HTERT RPE-1 (cell line): ENCODE results near the gene MDFI.

ENCODE experiments used
- in situ Hi-C: fragments of 300-500 bp; cut with MboI; formaldehyde crosslinking; loops from 4 replicates; pipeline ENCODE4 v1.14.3; 2020; ENCODE audit warnings: low sequenced_read_pairs

The MDFI gene, protein sequence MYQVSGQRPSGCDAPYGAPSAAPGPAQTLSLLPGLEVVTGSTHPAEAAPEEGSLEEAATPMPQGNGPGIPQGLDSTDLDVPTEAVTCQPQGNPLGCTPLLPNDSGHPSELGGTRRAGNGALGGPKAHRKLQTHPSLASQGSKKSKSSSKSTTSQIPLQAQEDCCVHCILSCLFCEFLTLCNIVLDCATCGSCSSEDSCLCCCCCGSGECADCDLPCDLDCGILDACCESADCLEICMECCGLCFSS

DNA sequence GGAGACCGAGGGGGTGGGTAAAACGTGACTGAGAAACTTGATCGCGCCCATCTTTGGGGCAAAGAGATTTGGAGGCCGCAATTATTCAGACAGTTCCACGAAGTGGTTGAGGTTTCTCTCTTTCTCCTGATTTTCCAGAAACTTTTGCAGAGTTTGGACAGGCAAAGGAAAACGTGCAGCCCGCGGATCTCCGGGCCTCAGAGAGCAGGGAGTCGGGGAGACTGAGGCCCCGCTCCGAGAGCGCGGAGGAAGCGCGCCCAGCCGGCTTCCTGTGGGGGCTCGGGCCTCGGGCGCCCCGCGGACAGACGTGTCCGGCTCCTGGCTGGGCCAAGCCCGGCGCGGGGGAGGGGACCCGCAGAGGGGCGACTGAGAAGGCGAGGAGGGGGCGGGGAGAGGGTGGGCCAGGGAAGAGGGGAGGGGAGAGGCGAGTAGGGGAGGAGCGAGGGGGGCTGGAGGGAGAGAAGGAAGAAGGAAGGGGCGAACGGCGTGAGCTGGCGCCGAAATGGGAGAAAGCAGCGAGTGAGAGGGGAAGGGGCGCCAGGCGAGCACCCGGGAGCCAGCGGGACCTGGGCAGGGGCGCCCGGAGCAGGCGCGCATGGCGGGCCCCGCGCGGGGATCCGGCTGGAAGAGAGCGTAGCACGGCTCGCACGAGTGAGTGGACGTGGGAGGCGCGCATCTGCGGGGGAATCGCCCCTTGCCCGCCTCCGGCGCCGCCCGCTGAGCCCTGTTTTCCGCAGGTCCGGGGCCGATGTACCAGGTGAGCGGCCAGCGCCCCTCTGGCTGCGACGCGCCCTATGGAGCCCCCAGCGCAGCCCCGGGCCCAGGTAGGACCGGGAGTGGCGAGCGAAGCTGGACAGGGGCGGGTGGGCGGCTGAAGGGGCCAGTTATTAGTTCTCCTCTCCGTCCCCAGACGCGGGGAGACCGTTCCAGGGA lies at the start of gene MDFI:
TSS of gene MDFI (plus strand) at position 467 of the 933 bp plus-strand sequence. CDS start at position 749, 282 bp downstream.
- in situ Hi-C loops: no loop called here

DNA sequence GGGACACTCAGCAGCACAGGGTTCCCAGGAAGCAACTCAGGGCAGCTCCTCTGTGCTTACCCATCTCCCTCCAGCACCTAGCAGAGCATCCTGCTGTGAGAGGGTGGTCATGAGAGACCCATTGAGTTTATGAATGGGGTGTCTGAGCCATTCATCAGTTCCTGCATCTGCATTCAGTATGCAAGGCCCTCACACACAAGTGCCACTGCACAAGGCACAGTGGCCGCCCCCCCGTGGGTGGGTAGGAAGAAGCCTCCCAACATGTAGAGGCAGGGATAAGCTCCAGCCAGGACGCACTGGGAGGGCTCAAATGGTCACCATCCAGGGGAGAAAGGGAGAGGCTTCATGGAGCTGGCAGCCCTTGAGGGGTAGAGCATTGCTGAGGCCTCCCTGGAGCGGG lies 49.0 kb upstream of the MDFI start:
- in situ Hi-C loops: no loop called here

DNA sequence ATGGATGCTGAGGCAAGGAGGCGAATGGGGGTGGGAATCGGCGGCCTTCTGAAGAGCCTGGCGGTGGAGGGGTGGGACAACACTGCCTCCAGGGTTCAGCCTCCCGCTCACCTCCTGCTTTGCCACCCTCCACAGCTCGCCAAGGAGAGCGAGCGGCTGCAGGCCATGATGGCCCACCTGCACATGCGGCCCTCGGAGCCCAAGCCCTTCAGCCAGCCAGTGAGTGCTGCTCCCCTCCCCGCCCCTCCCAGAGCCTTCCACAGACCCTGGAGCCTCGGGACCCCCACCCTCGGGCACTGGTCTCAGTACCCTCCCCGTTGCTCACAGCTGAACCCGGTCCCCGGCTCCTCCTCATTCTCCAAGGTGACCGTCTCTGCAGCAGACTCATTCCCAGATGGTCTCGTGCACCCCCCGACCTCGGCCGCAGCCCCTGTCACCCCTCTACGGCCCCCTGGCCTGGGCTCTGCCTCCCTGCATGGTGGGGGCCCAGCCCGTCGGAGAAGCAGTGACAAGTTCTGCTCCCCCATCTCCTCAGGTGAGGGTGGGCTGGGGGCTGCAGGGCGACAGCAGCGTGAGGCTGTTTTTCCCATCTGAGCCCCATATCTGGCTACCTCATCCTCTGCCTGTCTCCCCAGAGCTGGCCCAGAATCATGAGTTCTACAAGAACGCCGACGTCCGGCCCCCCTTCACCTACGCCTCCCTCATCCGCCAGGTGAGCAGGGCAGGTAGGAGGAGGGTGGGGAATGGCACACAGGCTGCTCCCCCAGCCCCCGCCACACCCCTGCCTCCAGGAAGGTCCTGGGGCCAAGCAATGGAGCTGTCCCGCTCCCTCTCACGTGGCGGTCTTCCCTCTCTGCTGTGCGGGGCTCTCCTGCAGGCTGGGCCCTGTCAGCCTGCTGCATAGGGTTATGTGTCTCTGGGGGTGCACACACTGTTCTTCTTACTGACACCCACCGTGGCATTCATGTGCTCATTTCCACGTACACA lies 48.3 kb upstream of the MDFI start:
- in situ Hi-C loops: no loop called here

DNA sequence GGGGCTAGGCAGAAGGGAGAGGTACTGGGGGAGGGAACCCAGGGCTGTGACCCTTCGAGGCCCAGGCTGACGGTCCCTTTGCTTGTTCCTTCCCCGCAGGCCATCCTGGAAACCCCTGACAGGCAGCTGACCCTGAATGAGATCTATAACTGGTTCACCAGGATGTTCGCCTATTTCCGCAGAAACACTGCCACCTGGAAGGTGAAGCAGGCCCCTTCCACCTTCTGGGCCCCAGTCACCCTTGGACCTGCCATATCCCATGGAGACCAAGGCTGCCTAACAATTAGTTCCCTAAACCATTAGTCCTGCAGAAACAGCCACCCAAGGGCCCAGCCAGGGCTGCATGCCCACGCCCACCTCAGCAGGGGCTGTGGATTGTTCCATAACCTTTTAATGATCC lies 47.1 kb upstream of the MDFI start:
- in situ Hi-C loops: no loop called here

DNA sequence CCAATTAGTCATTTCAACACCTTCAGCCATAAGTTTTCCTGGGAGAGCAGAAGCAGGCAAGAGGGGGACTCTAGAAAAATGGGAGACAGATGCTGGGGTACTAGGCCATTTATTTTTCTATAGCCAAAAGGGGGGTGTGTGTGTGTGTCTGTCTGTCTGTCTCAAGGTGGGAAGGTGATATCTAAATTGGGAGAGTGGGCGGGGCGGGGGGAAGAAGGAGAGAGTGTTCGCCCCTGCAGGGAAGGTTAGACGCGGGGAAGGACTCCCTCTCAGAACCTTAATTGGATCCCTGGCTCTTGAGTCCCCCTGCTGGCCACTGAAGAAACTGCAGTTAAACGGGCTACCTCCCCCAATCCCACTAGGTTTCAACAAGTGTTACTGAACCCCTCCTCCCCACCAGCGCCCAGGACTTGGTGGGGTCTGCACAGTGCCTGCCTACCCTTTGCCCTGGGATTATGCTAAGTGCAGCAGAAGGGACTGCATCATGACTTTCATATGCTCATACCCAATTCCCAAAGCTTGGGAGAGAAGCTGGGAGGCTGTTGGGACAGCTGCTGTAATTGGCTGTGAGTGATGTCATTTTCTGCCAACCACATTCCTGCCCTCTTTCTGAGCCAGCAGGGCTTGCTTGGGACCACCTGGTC lies 46.3 kb upstream of the MDFI start:
- in situ Hi-C loops: no loop called here

DNA sequence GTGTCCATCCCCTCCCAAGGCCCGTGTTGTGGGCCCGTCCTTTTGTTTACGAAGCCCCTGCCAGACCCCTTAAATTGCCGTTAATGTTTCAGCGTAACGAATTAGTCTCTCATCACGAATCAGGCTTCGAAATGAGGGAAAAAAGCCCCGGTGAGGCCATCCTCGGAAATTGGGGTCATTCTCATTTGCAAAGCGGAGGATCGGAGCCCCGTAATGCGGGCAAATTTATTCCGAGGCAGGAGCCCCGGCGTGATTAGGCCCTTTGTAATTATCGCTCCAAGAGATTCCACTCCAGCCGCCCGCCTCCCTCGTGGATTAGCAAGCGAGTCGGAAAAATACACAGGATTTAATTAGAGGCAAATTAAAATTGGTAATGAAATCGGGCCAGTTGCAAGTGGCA lies 44.9 kb upstream of the MDFI start:
- in situ Hi-C loops: no loop called here

DNA sequence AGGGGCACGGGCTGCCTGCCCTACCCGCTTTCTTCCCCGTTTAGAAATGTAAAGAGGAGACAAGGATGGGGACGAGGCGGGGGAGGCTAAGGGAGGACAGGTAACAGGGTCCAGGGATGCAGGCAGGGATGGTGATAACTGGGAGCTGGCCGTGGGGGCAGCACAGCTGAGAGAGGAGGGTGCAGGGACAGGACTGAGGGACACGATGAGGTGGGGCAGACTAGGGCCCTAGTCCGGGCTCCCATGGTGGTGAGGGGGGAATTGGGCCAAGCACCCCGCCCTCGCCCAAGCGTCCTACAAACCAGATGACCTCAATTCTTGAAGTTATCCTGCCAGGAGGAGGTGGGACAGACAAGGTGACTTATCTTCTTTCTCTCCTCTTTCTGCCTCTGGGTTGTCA lies 44.4 kb upstream of the MDFI start:
- in situ Hi-C loops: no loop called here

DNA sequence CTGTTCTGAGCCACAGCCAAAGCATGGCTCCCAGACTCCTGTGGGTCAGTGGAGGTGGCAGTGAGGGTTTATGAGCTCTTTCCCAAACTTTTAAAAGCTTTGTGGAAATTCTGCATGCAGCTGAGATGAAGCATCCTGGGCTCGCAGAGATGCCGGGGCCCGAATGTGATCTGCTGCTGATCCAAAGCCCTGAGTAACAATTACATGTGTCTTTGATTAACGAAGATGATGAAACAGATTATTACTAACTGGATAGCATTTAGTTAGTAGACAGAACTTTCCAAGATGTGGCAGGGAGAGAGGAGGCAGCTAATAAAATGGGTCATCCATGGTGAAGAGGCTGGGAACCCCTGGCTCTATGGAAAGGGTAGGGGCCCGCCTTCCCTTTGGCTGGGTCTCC lies 43.9 kb upstream of the MDFI start:
- in situ Hi-C loops: no loop called here

DNA sequence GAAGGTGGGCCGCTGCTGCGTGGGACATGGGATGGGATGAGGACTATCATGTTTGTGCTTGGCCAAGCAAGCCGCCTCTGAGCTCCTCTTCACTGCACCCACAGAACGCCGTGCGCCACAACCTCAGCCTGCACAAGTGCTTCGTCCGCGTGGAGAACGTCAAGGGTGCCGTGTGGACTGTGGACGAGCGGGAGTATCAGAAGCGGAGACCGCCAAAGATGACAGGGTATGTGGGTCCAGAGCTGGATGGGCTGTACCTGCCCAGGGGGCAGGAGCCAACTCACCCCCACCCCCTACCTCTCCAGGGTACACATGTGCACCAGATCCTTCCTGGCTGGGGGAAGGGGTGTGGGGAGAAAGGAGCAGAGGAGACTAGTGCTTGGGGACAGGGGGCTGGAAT lies 43.5 kb upstream of the MDFI start:
- in situ Hi-C loops: no loop called here

DNA sequence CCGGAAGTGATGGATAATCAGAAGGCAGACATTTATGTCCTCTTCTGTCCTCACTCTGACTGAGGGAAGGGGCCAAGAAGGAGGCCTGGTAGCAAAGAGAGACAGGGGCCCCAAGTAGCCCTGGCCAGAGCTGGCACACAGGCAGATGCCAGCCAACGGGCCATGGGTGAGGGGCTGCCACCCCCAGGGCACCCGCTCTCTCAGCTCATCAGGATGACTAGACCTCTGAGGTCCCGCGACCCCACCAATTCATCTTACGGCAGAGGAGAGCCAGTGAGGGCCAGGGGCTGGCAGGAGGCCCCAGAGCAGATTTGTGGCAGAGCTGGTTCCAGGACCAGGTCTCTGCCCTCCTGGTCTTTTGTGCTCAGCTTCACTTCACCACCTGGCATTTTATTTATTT lies 43.1 kb upstream of the MDFI start:
- in situ Hi-C loops: no loop called here

DNA sequence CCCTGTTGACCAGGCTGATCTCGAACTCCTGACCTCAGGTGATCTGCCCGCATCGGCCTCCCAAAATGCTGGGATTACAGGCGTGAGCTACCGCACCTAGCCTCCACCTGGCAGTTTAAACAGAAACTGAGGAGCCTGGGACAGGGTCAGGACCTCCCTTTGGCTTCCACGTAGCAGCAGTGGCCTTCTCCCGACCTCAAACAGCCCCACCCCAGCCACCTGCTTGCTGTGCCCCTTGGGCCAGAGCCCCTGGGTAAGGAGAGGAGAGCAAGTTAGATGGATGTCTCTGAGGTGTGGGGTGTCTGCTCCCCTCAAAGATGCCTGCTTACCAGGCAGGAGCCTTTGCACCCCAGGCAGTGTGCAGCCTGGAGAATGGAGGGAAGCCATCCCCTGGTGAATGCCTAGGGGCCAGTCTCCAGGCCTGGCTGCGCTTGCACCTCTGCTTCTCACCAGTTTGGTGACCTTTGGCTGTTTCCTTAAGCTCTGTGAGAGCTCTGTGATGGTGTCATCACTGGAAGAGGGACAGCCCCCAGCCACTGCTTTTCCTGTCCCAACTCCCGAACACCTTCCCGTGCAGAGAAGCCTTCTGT lies 42.1 kb upstream of the MDFI start:
- in situ Hi-C loops: no loop called here

DNA sequence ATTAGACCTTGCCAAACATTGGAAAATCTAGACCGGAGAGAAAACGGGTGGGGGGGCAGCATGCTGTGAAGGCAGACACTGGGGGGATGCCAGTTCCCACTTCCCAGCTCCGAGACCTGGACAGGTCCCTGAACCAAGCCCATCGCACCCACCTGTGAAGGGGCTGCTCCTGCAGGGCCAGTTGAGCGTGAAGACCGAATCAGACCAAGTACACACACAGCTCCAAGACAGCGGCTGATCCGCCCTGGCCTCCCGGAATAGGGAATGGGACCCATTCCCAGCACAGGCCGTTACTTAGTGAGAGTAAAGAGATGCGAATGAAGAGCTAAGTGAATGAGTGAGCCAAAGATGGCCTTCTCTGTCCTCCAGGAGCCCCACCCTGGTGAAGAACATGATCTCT lies 41.5 kb upstream of the MDFI start:
- in situ Hi-C loops: no loop called here

DNA sequence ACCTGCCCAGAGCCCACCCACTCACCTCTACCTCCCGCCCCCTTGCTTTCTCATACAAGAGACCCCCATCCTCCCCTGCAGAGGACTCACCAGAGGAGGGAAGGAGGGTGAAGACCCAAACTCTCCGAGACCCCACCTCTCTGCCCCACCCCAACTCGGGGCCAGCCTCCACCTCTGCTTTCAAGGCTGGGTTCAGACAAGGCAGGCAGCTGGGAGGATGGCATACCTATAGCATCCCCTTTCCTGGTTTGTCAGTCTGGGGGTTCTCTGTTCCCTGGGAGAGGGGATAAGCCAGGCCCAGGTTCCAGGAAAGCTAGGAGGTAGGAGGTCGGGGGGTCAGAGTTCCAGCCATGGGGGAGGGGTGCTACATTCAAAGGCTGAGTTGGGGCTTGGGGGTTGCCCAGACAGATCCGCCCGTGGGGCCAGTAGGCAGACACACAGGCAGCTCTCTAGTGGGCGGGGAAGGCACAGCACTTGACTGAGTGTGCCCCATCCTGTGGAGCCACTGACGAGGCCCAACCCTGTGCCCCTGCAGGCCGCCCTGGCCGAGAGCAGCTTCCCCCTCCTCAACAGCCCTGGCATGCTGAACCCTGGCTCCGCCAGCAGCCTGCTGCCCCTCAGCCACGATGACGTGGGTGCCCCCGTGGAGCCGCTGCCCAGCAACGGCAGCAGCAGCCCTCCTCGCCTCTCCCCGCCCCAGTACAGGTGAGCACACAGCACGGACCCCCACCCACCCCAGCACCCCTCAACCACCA lies 40.8 kb upstream of the MDFI start:
- in situ Hi-C loops: no loop called here

DNA sequence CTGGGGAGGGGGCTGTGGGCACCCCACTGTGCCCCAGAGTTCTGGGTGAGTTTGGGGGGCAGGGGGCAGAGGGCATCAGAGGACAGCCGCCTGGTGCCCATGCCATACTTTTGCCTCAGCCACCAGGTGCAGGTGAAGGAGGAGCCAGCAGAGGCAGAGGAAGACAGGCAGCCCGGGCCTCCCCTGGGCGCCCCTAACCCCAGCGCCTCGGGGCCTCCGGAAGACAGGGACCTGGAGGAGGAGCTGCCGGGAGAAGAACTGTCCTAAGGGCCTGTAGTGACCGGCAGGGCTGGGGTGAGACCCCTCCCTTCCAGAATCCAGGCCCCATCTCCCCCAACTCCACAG lies 39.6 kb upstream of the MDFI start:
- in situ Hi-C loops: no loop called here

DNA sequence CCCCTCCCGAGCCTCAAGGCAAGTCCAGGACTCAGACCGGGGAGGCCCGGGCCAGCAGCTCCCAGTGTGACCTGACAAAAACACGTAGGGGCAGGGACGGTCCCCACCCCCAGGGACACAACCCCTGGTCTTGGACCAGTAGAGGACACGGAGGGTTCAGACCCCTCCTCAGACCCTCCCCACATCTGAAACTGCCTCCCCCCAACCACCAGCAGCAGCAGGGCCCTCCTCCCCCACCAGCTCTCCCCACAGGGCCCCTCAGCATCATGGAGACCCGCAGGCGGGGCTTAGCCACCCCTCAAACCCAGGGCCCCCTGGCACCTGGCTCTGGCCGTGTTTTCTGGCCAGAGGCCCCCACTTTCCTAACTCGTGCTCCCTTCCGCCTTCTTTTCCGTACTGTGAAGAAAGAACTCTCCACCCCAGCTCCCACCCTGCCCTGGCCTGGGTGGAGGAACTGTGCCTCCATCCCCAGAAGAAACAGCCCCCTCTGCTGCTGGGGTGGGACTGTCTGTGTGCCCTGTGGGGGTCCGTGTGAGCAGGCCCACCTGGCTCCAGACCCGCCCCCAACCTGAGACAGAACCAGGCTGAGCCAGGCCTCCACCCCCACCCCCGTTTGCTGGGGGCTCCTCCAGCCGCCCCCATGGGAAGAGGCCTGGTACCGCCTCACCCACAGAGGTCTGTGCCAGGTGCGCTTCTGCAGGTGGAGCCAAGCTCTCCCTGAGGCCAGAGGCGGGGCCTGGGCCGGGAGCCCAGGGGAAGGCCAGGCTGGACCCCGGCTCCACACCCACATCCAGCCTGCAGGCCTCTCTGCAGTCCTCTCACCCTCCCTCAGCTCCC lies 39.0 kb upstream of the MDFI start:
- in situ Hi-C loops: no loop called here

DNA sequence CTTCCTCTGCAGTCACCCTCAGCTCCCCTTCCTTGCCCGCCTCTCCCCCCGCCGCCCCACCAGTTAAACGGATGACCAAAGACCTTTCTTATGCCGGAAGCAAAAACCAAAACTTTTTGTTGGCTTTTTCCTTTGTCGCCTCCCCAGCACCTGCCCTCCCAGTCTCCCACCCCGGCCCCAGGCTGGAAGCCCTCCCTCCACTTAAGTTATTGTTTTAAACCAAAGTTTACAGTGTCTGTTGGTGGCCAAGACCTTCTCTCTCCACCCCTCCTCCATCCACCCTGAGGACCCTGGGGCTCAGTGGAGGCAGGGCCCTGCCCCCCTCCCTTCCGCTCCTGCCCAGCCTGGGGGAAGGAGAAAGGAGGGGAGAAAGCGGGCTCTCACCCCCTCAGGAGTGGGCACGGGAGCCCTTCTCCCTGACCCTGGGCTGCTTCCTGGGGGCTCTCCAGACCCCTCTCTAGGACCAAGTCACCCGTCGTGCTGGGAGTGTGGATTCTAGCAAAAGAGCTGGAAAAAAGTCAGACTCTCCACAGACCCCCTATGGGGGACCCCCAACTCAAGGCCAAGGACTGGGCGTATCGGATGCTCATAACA lies 38.3 kb upstream of the MDFI start:
- in situ Hi-C loops: no loop called here

DNA sequence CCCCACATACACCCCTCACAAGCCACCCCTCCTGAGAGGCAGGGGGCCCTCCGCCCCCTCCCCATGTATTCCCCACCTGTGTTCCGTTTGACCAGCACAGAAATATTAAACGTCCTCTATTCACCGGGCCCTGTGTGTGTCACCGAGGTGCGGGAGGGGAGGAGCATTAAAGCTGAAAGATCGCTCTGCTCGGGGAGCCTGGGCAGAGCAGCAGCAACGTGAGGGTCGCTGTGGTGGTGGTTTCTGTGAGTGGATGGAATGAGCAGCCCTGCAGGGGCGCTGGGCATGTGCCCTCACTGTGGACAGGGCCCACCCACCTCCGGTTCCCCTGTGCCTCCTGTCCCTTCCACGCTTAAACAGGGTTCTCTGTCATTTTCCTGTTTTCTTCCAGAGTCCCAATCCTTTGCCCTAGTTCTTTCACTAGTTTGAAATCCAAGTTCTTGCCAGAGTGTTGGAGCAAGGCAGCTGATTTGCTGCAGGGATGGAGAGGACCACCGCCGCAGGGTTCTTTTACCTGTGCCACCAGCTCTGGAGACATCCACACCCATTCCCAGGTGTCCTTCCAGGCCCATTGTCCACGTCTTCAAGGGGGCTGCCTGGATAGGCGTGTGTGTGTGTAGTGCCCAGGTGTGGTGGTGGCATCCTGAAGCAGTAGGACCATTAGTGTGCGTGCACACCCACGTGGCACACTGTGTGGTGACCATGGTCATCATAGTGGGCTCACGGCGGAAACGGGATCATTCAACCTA lies 37.6 kb upstream of the MDFI start:
- in situ Hi-C loops: no loop called here

DNA sequence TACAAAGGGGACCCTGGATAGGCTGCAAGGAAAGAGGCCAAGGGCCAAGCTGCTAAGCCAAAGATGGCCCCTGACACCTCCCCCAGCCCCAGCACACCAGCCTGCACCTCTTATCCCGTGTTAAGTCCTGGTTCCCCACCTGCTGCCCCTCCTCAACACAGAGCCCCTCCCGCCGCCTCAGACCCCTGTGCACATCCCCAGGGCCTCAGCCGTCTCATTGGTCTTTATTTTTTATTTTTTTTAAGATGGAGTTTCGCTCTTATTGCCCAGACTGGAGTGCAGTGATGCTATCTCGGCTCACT lies 37.1 kb upstream of the MDFI start:
- in situ Hi-C loops: no loop called here
